RWPE2 (cell line): ENCODE data around the gene YDJC.
A peak's percentile ranks its signal among the peaks of the same experiment; 100 is the strongest.

Experiments
- ATAC-seq: fragments of 200-7000 bp; cut with Tn5 transposase; 3 replicates; pipeline ENCODE4 v1.9.1; 2021; ENCODE audit warnings: low read depth
- DNase-seq: peaks from one replicate; pipeline ENCODE4 v3.0.0-alpha.2; 2020; ENCODE audit warnings: low spot score
- H3K27ac ChIP-seq: fragments of 450-650 bp; 2 replicates; pipeline ENCODE4 v1.5.1; 2017; ENCODE audit warnings: mild to moderate bottlenecking; ENCODE audit not compliant: poor library complexity, severe bottlenecking
- H3K27me3 ChIP-seq: fragments of 250-450 bp; sonication (Bioruptor Pico); 2 replicates; pipeline ENCODE4 v1.5.1; 2021; ENCODE audit warnings: mild to moderate bottlenecking, moderate library complexity; ENCODE audit not compliant: insufficient read depth, poor library complexity, severe bottlenecking
- H3K36me3 ChIP-seq: fragments of 250-450 bp; sonication (Bioruptor Pico); 2 replicates; pipeline ENCODE4 v1.5.1; 2020; ENCODE audit warnings: low read depth, mild to moderate bottlenecking, moderate library complexity
- H3K4me1 ChIP-seq: fragments of 250-450 bp; sonication (Bioruptor Pico); 2 replicates; pipeline ENCODE4 v1.5.1; 2021; ENCODE audit warnings: mild to moderate bottlenecking, moderate library complexity; ENCODE audit not compliant: insufficient read depth, poor library complexity, severe bottlenecking
- H3K4me3 ChIP-seq: fragments of 250-450 bp; sonication (Bioruptor Pico); 2 replicates; pipeline ENCODE4 v1.5.1; 2021; ENCODE audit warnings: mild to moderate bottlenecking, moderate library complexity; ENCODE audit not compliant: severe bottlenecking
- H3K9me3 ChIP-seq: fragments of 250-450 bp; sonication (Bioruptor Pico); 2 replicates; pipeline ENCODE4 v1.5.1; 2021; ENCODE audit warnings: mild to moderate bottlenecking, moderate library complexity; ENCODE audit not compliant: severe bottlenecking
- TF ChIP-seq, protein P1 (sequence below): fragments of 450-650 bp; IDR thresholded peaks from one replicate; pipeline ENCODE4 v1.5.1; 2017; ENCODE audit warnings: mild to moderate bottlenecking, moderate library complexity; ENCODE audit not compliant: poor library complexity, severe bottlenecking

The YDJC gene

DNA sequence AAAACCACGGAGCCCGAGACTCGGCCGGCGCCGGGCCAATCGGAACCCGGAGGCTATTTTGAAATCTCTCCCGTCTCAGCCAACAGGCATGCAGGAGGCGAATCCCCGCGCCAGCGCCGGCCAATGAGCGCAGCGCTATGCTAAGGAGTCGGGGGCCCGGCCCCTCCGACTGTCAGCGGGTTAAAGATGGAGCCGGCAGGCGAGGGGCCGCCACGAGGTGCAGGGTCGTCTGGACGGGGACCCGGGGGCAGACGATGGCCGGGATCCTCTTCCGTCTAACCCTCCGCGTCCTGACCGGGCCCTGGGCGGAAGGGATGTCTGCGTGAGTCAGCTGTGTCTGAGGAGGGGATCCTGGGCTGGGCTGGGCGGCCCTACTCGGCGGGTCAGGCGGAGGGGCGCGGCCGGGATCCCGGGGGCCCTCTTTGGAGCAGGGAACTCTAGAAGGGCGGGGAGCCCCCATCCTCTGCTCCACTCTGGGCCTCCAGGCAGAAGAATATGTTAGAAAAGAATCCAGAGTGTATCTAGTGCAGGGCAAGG lies 22.3 kb upstream of the YDJC start:
- H3K4me3 ChIP-seq, result peak overlapping the region; percentile 79
- H3K27ac ChIP-seq, result peak overlapping the region; percentile 53
- DNase-seq (peak; percentile 88), ATAC-seq (peak; percentile 86)
- peaks cover 38% of the 10 kb centered on the region for H3K36me3 ChIP-seq
- no peaks in the 10 kb centered on the region for H3K27me3 ChIP-seq
- H3K9me3 ChIP-seq, result no peaks in the 10 kb centered on the region
- TF ChIP-seq, protein P1, sequence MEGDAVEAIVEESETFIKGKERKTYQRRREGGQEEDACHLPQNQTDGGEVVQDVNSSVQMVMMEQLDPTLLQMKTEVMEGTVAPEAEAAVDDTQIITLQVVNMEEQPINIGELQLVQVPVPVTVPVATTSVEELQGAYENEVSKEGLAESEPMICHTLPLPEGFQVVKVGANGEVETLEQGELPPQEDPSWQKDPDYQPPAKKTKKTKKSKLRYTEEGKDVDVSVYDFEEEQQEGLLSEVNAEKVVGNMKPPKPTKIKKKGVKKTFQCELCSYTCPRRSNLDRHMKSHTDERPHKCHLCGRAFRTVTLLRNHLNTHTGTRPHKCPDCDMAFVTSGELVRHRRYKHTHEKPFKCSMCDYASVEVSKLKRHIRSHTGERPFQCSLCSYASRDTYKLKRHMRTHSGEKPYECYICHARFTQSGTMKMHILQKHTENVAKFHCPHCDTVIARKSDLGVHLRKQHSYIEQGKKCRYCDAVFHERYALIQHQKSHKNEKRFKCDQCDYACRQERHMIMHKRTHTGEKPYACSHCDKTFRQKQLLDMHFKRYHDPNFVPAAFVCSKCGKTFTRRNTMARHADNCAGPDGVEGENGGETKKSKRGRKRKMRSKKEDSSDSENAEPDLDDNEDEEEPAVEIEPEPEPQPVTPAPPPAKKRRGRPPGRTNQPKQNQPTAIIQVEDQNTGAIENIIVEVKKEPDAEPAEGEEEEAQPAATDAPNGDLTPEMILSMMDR, result no peak
- H3K4me1 ChIP-seq, result no peaks in the 10 kb centered on the region

DNA sequence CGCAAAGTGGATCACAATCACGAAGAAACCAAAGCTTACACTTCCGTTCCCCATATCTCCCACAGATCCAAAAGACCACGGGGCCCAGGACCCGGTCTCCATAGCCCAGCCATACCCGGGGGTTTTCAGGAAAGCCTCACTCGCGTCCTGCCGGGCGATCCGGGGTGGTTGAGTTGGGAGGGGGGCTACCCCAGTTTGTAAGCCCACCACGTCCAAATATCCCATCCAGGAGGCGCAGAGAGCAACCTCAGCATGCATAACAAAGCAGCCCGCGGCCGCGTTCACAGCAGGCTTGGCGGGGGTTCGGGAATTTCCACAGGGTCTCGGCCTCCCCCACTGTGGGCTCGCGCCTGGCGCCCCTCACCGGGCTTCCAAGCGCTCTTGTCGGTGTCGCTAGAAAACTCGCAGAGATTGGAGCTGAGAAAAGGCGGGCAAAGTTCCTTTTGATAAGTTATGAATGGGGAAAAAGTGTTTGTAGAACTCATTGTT lies 21.7 kb upstream of the YDJC start:
- ATAC-seq, result peak; percentile 15
- H3K4me3 ChIP-seq, result peak overlapping the region; percentile 79
- peak overlapping the region; percentile 53 for H3K27ac ChIP-seq
- peaks cover 43% of the 10 kb centered on the region for H3K36me3 ChIP-seq
- no peaks in the 10 kb centered on the region for H3K9me3 ChIP-seq
- H3K4me1 ChIP-seq, result no peaks in the 10 kb centered on the region
- TF ChIP-seq, protein P1, result no peak
- H3K27me3 ChIP-seq, result no peaks in the 10 kb centered on the region
- DNase-seq, result no peak

DNA sequence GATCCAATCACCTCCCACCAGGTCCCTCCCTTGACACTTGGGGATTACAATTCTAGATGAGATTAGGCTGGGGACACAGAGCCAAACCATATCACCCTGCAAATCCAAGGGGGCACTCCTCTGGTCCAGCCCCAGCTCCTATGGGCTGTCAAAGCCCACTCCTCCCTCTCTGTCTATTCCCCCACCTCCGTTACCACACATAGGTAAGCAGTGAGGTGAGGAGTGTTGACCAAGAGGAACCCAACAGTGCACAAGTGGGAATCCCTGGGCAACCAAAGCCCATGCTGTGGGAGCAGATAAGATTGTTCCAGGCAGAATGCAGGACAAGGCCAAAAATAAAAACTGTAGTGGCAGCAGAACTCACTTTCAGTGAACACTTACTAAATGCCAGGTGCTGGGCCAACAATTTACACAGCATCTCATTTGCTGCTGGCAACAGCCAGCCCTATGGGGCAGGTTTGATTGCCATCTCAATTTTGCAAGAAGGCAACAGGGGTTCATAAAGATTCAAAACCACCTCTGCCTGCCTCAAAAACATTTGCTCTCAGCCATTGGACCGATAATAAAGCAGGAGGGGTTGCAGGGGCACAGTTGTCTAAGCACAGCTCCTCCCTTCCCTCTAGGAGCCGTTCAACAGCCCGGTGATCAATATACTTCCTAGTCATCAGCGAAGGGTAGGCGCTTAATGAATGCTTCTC lies 21.1 kb upstream of the YDJC start:
- H3K4me1 ChIP-seq, result no peaks in the 10 kb centered on the region
- H3K27me3 ChIP-seq, result no peaks in the 10 kb centered on the region
- DNase-seq (no peak), ATAC-seq (peak; percentile 8)
- peak overlapping the region; percentile 53 for H3K27ac ChIP-seq
- no peaks in the 10 kb centered on the region for H3K9me3 ChIP-seq
- peak overlapping the region; percentile 79 for H3K4me3 ChIP-seq
- peaks cover 49% of the 10 kb centered on the region for H3K36me3 ChIP-seq
- TF ChIP-seq, protein P1, result no peak

DNA sequence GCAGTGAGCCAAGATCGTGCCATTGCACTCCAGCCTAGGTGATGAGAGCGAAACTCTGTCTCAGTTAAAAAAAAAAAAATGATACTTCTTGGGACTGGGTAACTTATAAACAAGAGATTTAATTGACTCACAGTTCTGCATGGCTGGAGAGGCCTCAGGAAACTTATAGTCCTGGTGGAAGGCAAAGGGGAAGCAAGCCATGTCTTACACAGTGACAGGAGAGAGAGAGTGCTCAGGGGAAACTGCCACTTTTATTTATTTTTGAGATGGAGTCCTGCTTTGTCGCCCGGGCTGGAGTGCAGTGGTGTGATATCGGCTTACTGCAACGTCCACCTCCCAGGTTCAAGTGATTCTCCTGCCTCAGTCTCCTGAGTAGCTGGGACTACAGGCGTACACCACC lies 20.5 kb upstream of the YDJC start:
- no peaks in the 10 kb centered on the region for H3K4me1 ChIP-seq
- ATAC-seq, result no peak
- H3K4me3 ChIP-seq, result no peak overlapping the region
- H3K36me3 ChIP-seq, result peaks cover 56% of the 10 kb centered on the region
- peak overlapping the region; percentile 53 for H3K27ac ChIP-seq
- H3K27me3 ChIP-seq, result no peaks in the 10 kb centered on the region
- no peak for DNase-seq
- TF ChIP-seq, protein P1, result no peak
- no peaks in the 10 kb centered on the region for H3K9me3 ChIP-seq
